SK-N-MC (cell line): ENCODE data around the gene JRKL.

Experiments used
- EZH2 ChIP-seq: fragments of 200-600 bp; sonication (generic); IDR thresholded peaks from one replicate; pipeline ENCODE4 v1.6.1; 2017; ENCODE audit warnings: antibody characterized with exemption
- FOXP2 ChIP-seq: optimal IDR thresholded peaks from 2 replicates; pipeline ENCODE3; 2011; ENCODE audit warnings: mild to moderate bottlenecking, moderate library complexity; ENCODE audit not compliant: insufficient read depth; ENCODE audit errors: extremely low read length, control extremely low read depth
- POLR2AphosphoS5 ChIP-seq: IDR thresholded peaks from 2 replicates; pipeline ENCODE4 v1.6.1; 2012; ENCODE audit warnings: mild to moderate bottlenecking, low read depth, low read length, borderline replicate concordance

GRCh38 chr11:96391698-96392307, 2.0 kb downstream of the JRKL start:
- no peak for TF ChIP-seq EZH2
- TF ChIP-seq POLR2AphosphoS5: no peak
- no peak for TF ChIP-seq FOXP2
